H1 (cell line): Measurements from ENCODE around the gene OSTN. TPM values are rescaled to one million over a fixed set of nuclear protein-coding genes. Genes with fewer than 3 reads are reported as not detected.

Experiments
- CTCF ChIA-PET: fragments of 300-600 bp; sonication (Branson Sonifier 250); formaldehyde crosslinking; loops from one replicate; lab custom pipeline; 2021; ENCODE audit not compliant: partially characterized antibody; lab: Charles Lee
- POLR2A ChIA-PET: fragments of 300-600 bp; sonication (Branson Sonifier 250); formaldehyde crosslinking; loops from one replicate; lab custom pipeline; 2021; ENCODE audit warnings: inconsistent platforms; ENCODE audit not compliant: partially characterized antibody; lab: Charles Lee
- DNase-seq, 2 experiments: peaks; one replicate each; pipeline versions ENCODE4 v3.0.0 to v3.0.0-alpha.2; 2010 to 2022; ENCODE audit warnings: low spot score in 2 of 2, low read depth in 1 of 2, mixed read lengths in 1 of 2
- FAIRE-seq: peaks from 2 replicates; lab custom pipeline; 2011; peaks lifted over from hg19 to GRCh38; lab: Jason Lieb, UNC
- H2AFZ ChIP-seq: 2 replicates; pipeline ENCODE4 v1.8.1; 2012; ENCODE audit warnings: low read length, inconsistent platforms
- H2AK5ac ChIP-seq: 2 replicates; pipeline ENCODE4 v1.6.1; 2013; ENCODE audit warnings: low read depth, low read length
- H2BK120ac ChIP-seq: replicated peaks from 2 replicates; pipeline ENCODE3; 2013; ENCODE audit warnings: low read depth, low read length, inconsistent platforms
- H2BK12ac ChIP-seq: 2 replicates; pipeline ENCODE4 v1.6.1; 2013; ENCODE audit warnings: low read depth, low read length
- H2BK15ac ChIP-seq: 2 replicates; pipeline ENCODE4 v1.6.1; 2013; ENCODE audit warnings: low read length
- H2BK20ac ChIP-seq: 2 replicates; pipeline ENCODE4 v1.6.1; 2013; ENCODE audit warnings: low read length
- H2BK5ac ChIP-seq: 2 replicates; pipeline ENCODE4 v1.6.1; 2013; ENCODE audit warnings: low read depth, low read length
- H3K14ac ChIP-seq: 2 replicates; pipeline ENCODE4 v1.6.1; 2013; ENCODE audit warnings: inconsistent platforms; ENCODE audit not compliant: insufficient read length
- H3K18ac ChIP-seq: 2 replicates; pipeline ENCODE4 v1.6.1; 2013; ENCODE audit warnings: low read length; ENCODE audit errors: extremely low read depth
- H3K23ac ChIP-seq: 2 replicates; pipeline ENCODE4 v1.6.1; 2013; ENCODE audit warnings: inconsistent platforms; ENCODE audit not compliant: insufficient read length
- H3K23me2 ChIP-seq: 2 replicates; pipeline ENCODE4 v1.6.1; 2013; ENCODE audit warnings: low read depth, low read length
- H3K27ac ChIP-seq: 2 replicates; pipeline ENCODE4 v1.6.1; 2011; ENCODE audit warnings: low read depth, low read length, inconsistent platforms
- H3K27me3 ChIP-seq, 4 experiments: replicated peaks in 1 of 4; 1 replicate in 1 of 4; 2 replicates in 3 of 4; pipeline versions ENCODE4 v1.6.1 to v1.8.1; 2011 to 2013; ENCODE audit warnings: low read length in 3 of 4, mild to moderate bottlenecking in 3 of 4, inconsistent platforms in 2 of 4, mixed read lengths in 2 of 4, moderate library complexity in 1 of 4; ENCODE audit not compliant: control insufficient read depth in 3 of 4, insufficient read depth in 3 of 4; ENCODE audit errors: extremely low read depth in 1 of 4
- H3K36me3 ChIP-seq, 4 experiments: 2 replicates each; pipeline versions ENCODE4 v1.6.1 to v1.8.1; 2011 to 2013; ENCODE audit warnings: mild to moderate bottlenecking in 4 of 4, low read length in 3 of 4, moderate library complexity in 2 of 4, control low read depth in 1 of 4, inconsistent platforms in 1 of 4; ENCODE audit not compliant: insufficient read depth in 4 of 4, control insufficient read depth in 2 of 4
- H3K4ac ChIP-seq: replicated peaks from 2 replicates; pipeline ENCODE3; 2013; ENCODE audit warnings: low read length, low read depth, mixed read lengths, inconsistent platforms; ENCODE audit not compliant: insufficient read length
- H3K4me1 ChIP-seq, 4 experiments: replicated peaks in 1 of 4; 1 replicate in 1 of 4; 2 replicates in 3 of 4; pipeline versions ENCODE4 v1.6.1 to v1.8.1; 2011 to 2013; ENCODE audit warnings: low read length in 3 of 4, inconsistent platforms in 2 of 4, mixed read lengths in 1 of 4; ENCODE audit not compliant: insufficient read depth in 4 of 4, control insufficient read depth in 3 of 4
- H3K4me2 ChIP-seq, 2 experiments: 2 replicates each; pipeline versions ENCODE4 v1.6.1 to v1.8.1; 2011 to 2013; ENCODE audit warnings: low read depth in 2 of 2, low read length in 2 of 2, control low read depth in 1 of 2, inconsistent platforms in 1 of 2, mild to moderate bottlenecking in 1 of 2; ENCODE audit not compliant: insufficient read depth in 1 of 2
- H3K4me3 ChIP-seq, 4 experiments: fragments of 200-600, 300-600 bp in 1 of 4; sonication (generic), shearing (Covaris generic), sonication (Bioruptor Twin) in 1 of 4; 2 replicates each; pipeline versions ENCODE4 v1.5.1 to v1.8.1; 2011 to 2016; ENCODE audit warnings: low read length in 4 of 4, low read depth in 3 of 4, control low read depth in 2 of 4, inconsistent platforms in 2 of 4, mild to moderate bottlenecking in 2 of 4, mixed read lengths in 1 of 4, moderate library complexity in 1 of 4; ENCODE audit not compliant: insufficient read depth in 2 of 4; ENCODE audit errors: extremely low read depth in 1 of 4
- H3K56ac ChIP-seq: replicated peaks from 2 replicates; pipeline ENCODE3; 2013; ENCODE audit warnings: low read depth, mild to moderate bottlenecking, mixed read lengths, low read length, inconsistent platforms; ENCODE audit not compliant: insufficient read length
- H3K79me1 ChIP-seq: 2 replicates; pipeline ENCODE4 v1.6.1; 2013; ENCODE audit warnings: low read depth, low read length, control low read depth
- H3K79me2 ChIP-seq, 2 experiments: 2 replicates each; pipeline versions ENCODE4 v1.6.1 to v1.8.1; 2012 to 2013; ENCODE audit warnings: low read length in 2 of 2, mild to moderate bottlenecking in 2 of 2, inconsistent platforms in 1 of 2; ENCODE audit not compliant: insufficient read depth in 2 of 2, control insufficient read depth in 1 of 2
- H3K9ac ChIP-seq, 4 experiments: replicated peaks in 1 of 4; 1 replicate in 1 of 4; 2 replicates in 3 of 4; pipeline versions ENCODE4 v1.6.1 to v1.8.1; 2011 to 2013; ENCODE audit warnings: low read depth in 3 of 4, low read length in 3 of 4, control low read depth in 2 of 4, mild to moderate bottlenecking in 2 of 4, moderate library complexity in 2 of 4, inconsistent platforms in 1 of 4; ENCODE audit errors: extremely low read depth in 1 of 4
- H3K9me3 ChIP-seq, 2 experiments: 2 replicates each; pipeline versions ENCODE4 v1.6.1 to v1.8.1; 2012 to 2013; ENCODE audit warnings: mild to moderate bottlenecking in 2 of 2, moderate library complexity in 2 of 2, control low read depth in 1 of 2, inconsistent platforms in 1 of 2, low read depth in 1 of 2, low read length in 1 of 2, mixed read lengths in 1 of 2; ENCODE audit not compliant: insufficient read depth in 2 of 2
- H4K20me1 ChIP-seq, 2 experiments: replicated peaks in 1 of 2; 2 replicates each; pipeline versions ENCODE3 to v1.8.1; 2011 to 2013; ENCODE audit warnings: inconsistent platforms in 2 of 2, low read length in 2 of 2, mild to moderate bottlenecking in 1 of 2; ENCODE audit not compliant: insufficient read depth in 2 of 2, control insufficient read depth in 1 of 2
- H4K5ac ChIP-seq: 2 replicates; pipeline ENCODE4 v1.6.1; 2013; ENCODE audit warnings: low read length, low read depth, mixed read lengths, inconsistent platforms; ENCODE audit not compliant: insufficient read length
- H4K8ac ChIP-seq: 2 replicates; pipeline ENCODE4 v1.8.0; 2013; ENCODE audit warnings: mild to moderate bottlenecking, moderate library complexity, low read length, inconsistent platforms; ENCODE audit not compliant: insufficient read depth; ENCODE audit errors: extremely low read depth
- H4K91ac ChIP-seq: replicated peaks from 2 replicates; pipeline ENCODE3; 2013; ENCODE audit warnings: low read length, mixed read lengths, inconsistent platforms; ENCODE audit not compliant: insufficient read length
- CBX5 ChIP-seq: fragments of 300-800, 300-1000 bp; sonication (generic); IDR thresholded peaks from 2 replicates; pipeline ENCODE4 v1.7.1; 2016; ENCODE audit warnings: antibody characterized with exemption, low read length, low read depth
- HDAC6 ChIP-seq: IDR thresholded peaks from one replicate; pipeline ENCODE4 v1.7.1; 2012; ENCODE audit warnings: low read depth, mild to moderate bottlenecking, inconsistent platforms, low read length, moderate library complexity
- KDM5A ChIP-seq: fragments of 200-600 bp; IDR thresholded peaks from 2 replicates; pipeline ENCODE4 v1.7.1; 2012; ENCODE audit warnings: mild to moderate bottlenecking, low read length, inconsistent platforms, mixed read lengths
- RNF2 ChIP-seq: fragments of 200-900, 300-1000 bp; sonication (generic); IDR thresholded peaks from 2 replicates; pipeline ENCODE4 v1.7.1; 2016; ENCODE audit warnings: borderline replicate concordance, low read depth, mild to moderate bottlenecking, antibody characterized with exemption, low read length; ENCODE audit not compliant: poor library complexity, severe bottlenecking; ENCODE audit errors: missing control alignments
- SAP30 ChIP-seq: fragments of 300-600 bp; sonication (generic); IDR thresholded peaks from 2 replicates; pipeline ENCODE4 v1.7.1; 2012; ENCODE audit warnings: low read length, moderate library complexity, mild to moderate bottlenecking, inconsistent platforms; ENCODE audit not compliant: insufficient read depth, insufficient replicate concordance
- SP4 ChIP-seq: IDR thresholded peaks from 2 replicates; pipeline ENCODE4 v1.6.1; 2012; ENCODE audit warnings: low read length, inconsistent platforms
- TCF12 ChIP-seq: IDR thresholded peaks from 2 replicates; pipeline ENCODE4 v1.6.1; 2011; ENCODE audit warnings: low read depth, mild to moderate bottlenecking, low read length
- YY1 ChIP-seq: IDR thresholded peaks from 2 replicates; pipeline ENCODE4 v1.6.1; 2011; ENCODE audit warnings: low read depth, mild to moderate bottlenecking, low read length
- ZNF274 ChIP-seq: IDR thresholded peaks from 2 replicates; pipeline ENCODE4 v1.7.0; 2012; ENCODE audit warnings: low read length, borderline replicate concordance; ENCODE audit errors: extremely low read depth
- WGBS, 2 experiments: shearing (Covaris generic) in 1 of 2; methylation state at CpG; one replicate each; pipeline versions ENCODE4 v1.1.6 to v1.1.7; 2013 to 2015; ENCODE audit warnings: low lambda C conversion rate in 2 of 2, mixed read lengths in 2 of 2, inconsistent platforms in 1 of 2, low coverage in 1 of 2, missing lambda C conversion rate in 1 of 2; ENCODE audit not compliant: insufficient replicate concordance in 2 of 2, insufficient coverage in 1 of 2, insufficient read length in 1 of 2; ENCODE audit errors: extremely low coverage in 1 of 2, missing lambda C conversion rate in 1 of 2; 5-methylcytosine and 5-hydroxymethylcytosine counted together
- polyA plus RNA-seq, 7 experiments: library from polyadenylated mRNA; depleted of rRNA in 3 of 7; stranded (reverse) in 5 of 7; unstranded in 2 of 7; fragments of >200 nt in 5 of 7; fragments of 200-250 nt in 2 of 7; gene quantifications; 1 replicate in 5 of 7; 2 replicates in 1 of 7; 4 replicates in 1 of 7; pipeline versions ENCODE4 v1.2.1 to v1.2.3, GENCODE V29; 2011 to 2013; ENCODE audit warnings: missing spikeins in 2 of 7, mixed read lengths in 2 of 7
- total RNA-seq: library from RNA; stranded (reverse); fragmentation: NEBNext Ultra II Directional; extraction: Animal tissue kit (Norgen Biotek cat#: 25700); gene quantifications from 2 replicates; pipeline ENCODE4 v1.2.1, GENCODE V29; 2021

The OSTN gene
- total and polyA plus RNA-seq, 2 of the 8 experiments (the other 6 are each of a cell fraction or from before 2014, with no cell fraction given) = not detected

DNA sequence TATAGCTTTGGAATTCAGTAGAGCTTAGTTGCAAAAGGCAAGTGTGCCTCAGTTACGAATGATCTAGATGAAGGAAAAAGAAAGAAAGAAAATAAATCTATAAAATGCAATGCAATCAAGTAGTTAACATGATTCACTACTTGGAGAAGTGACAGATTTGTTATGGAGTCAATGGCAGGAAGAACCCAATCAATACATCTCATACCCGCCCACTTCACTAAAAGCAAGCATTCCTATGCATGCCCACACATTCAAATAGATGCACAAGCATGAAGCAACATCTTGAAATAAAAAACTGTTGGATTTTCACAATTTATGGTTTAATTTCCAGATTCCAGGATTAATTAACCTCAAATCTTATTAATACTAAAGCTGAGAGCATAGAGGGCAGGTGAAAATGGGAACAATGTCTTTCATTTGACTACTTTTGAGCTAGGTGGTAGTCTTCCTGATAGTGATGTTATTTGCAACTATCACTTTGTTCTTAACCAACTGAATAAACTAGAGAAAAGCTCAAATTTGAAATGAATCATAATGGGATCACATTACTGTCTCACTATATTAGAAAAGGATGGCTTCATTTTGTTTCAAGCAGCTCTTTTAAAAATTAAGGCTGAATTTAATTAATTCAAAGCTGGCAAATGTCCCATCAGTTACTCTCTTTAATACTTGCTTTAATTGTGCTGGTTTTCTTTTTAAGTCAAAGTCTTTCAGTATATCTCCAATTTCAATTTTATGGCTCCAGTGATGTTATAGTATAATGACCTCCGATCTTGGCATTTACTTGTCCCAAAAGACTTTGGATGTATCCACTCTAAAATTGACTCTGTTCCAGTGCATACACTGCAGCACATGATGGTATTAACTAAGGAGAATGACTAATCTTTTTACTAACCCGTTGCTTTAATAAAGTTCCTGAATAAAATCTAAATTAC, 83.5 kb downstream of the OSTN start:
- H3K4me3 ChIP-seq = no peak overlapping the region
- H3K18ac ChIP-seq = no peak overlapping the region
- no peaks in the 10 kb centered on the region for H4K20me1 ChIP-seq
- no peaks in the 10 kb centered on the region for H3K27me3 ChIP-seq
- H2BK120ac ChIP-seq = no peak overlapping the region
- H3K79me1 ChIP-seq = no peaks in the 10 kb centered on the region
- H3K56ac ChIP-seq = no peak overlapping the region
- FAIRE-seq = no peak
- H3K4me1 ChIP-seq = no peaks in the 10 kb centered on the region
- no peak overlapping the region for H3K14ac ChIP-seq
- no peaks in the 10 kb centered on the region for H3K79me2 ChIP-seq
- DNase-seq = no peak
- H4K91ac ChIP-seq = no peak overlapping the region
- 81% methylated on average over 4 of the region's 4 CpGs; no CpG with 5 or more reads in 1 of the 2 experiments for WGBS, 2 experiments
- CTCF ChIA-PET = no interaction called here
- no peak overlapping the region for H3K27ac ChIP-seq
- H3K4me2 ChIP-seq = no peak overlapping the region
- H2AK5ac ChIP-seq = no peak overlapping the region
- no peak overlapping the region for H2BK12ac ChIP-seq
- H4K8ac ChIP-seq = no peak overlapping the region
- H4K5ac ChIP-seq = no peak overlapping the region
- no peaks in the 10 kb centered on the region for H3K9me3 ChIP-seq
- no peaks in the 10 kb centered on the region for H3K36me3 ChIP-seq
- H3K4ac ChIP-seq = no peak overlapping the region
- H2BK15ac ChIP-seq = no peak overlapping the region
- H3K23ac ChIP-seq = no peak overlapping the region
- H3K9ac ChIP-seq = no peak overlapping the region
- POLR2A ChIA-PET = no interaction called here
- no peak overlapping the region for H2BK20ac ChIP-seq
- H2AFZ ChIP-seq = no peak overlapping the region
- H2BK5ac ChIP-seq = no peak overlapping the region
- H3K23me2 ChIP-seq = no peaks in the 10 kb centered on the region
- no peak for TF ChIP-seq KDM5A
- TF ChIP-seq TCF12 = no peak
- TF ChIP-seq HDAC6 = no peak
- TF ChIP-seq CBX5 = no peak
- TF ChIP-seq YY1 = no peak
- TF ChIP-seq ZNF274 = no peak
- TF ChIP-seq RNF2 = no peak
- no peak for TF ChIP-seq SAP30
- TF ChIP-seq SP4 = no peak
